ENCODE results near the gene ERI3.

- TF ChIP-seq CTCF (IDR thresholded peaks at IDR 0.05; ENCODE audit: poor library complexity) (no peak), EZH2 (IDR thresholded peaks at IDR 0.05; ENCODE audit: borderline replicate concordance) (no peak)
These were observed 88.4 kb downstream of the ERI3 start for GRCh38 chr1:44266400-44267344.
